ENCODE measurements around the gene NRG3.

The NRG3 gene

DNA sequence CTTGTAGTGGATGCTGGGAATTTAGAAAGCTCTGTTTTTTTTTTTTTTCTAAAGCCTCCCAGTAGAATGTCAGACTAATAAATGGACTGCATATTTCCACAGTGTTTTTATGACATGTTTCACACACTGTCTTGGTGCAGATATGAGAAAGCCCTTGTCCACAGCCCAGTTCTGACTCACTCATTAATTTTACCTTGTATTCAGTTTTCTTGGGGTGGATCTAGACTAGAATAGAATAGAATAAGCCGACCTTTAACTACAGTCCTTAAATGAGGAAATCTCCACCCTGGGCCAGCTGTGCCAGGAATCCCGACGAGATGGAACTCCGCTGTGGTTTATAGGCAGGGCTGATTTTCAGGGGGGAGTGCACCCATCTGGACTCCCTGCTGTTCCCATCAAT is 274.7 kb downstream of the NRG3 start:
- H3K4me3 Mint-ChIP-seq: no peak overlapping the region
- no peaks in the 10 kb centered on the region for H3K36me3 Mint-ChIP-seq (ENCODE audit: low read depth)
- no peak for DNase-seq
- no peaks in the 10 kb centered on the region for H3K27me3 Mint-ChIP-seq
- H3K27ac Mint-ChIP-seq: no peak overlapping the region
- no peaks in the 10 kb centered on the region for H3K4me1 Mint-ChIP-seq (ENCODE audit: low read depth)
- peaks cover 4% of the 10 kb centered on the region for H3K9me3 Mint-ChIP-seq

DNA sequence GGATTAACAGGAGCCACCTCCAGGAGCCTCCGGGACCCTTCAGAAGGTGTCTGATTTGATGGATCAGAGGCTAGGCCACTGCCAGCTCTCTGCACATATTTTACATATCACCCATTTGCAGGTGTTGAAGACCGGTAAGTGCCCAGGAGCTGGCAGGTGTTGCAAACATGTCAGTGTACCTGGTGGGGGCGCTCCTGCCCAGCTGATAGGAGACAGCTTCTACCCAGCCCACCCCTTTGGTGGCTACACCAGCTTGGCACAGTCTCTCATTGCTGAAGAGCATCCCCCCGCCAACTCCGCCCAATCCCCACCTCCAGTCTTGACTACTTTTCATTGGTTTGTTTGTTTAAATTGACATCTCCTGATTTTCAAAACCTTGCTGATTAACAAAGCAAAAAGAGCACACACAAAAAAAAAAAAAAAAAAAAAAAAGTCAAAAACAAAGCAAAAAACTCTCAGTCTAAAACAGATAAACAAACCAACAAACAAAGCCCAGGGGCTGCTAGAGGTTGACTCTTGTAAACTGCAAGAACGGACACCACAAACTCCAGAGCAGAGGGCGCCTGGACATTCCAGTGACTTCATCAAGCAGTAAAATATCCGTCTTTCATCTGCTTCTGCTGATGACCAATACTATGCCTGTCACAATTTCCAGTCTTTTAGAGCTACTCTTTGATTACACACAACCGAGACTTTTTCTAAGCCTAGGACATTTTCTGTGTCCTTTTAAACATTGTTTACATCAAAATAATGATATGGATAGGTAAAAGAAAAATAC is 275.3 kb downstream of the NRG3 start:
- Mint-ChIP-seq H3K27ac (no peak overlapping the region), H3K4me3 (no peak overlapping the region), H3K9me3 (peaks cover 4% of the 10 kb centered on the region), H3K27me3 (no peaks in the 10 kb centered on the region), H3K36me3 (ENCODE audit: low read depth) (no peaks in the 10 kb centered on the region), H3K4me1 (ENCODE audit: low read depth) (no peaks in the 10 kb centered on the region)
- DNase-seq: no peak

DNA sequence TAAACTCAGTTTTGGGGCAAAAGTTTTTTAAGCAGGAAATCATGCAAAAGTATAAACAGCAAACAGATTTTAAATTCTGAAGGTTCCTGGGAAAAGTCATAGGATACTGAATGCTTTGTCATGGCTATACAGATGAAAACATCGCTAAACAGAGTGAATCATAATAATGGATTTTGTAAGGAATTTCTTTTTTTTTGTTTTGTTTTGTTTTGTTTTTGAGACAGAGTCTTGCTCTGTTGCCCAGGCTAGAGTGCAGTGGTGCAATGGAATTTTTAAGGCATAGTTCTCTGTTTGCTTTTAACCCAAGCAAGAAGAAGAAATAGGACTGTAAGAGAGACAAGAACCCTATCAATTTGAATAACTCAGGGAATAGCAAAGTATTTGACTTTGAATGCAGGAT is 285.3 kb downstream of the NRG3 start:
- DNase-seq: no peak
- no peaks in the 10 kb centered on the region for H3K27me3 Mint-ChIP-seq
- H3K4me3 Mint-ChIP-seq: no peak overlapping the region
- no peak overlapping the region for H3K27ac Mint-ChIP-seq
- peaks cover 11% of the 10 kb centered on the region for H3K9me3 Mint-ChIP-seq
- H3K36me3 Mint-ChIP-seq (ENCODE audit: low read depth): no peaks in the 10 kb centered on the region
- no peaks in the 10 kb centered on the region for H3K4me1 Mint-ChIP-seq (ENCODE audit: low read depth)

DNA sequence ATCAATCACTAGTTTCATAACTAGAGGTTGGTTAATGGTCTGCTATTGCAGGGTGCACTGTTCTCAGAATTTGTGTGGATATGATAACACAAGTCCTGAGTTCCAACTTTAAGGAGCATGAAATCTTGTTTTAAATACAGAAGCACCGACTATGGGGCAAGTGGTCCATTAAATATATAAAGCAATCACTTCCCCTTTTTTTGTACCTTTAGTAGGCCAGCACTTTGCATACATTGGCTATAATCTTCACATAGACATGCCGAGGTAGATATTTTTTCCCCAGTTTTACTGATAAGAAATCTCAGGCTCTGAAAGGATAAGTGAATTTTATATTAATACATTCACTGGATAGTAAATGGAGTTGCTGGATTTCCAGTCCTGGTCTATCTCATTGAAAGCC is 286.3 kb downstream of the NRG3 start:
- no peak overlapping the region for H3K27ac Mint-ChIP-seq
- peaks cover 11% of the 10 kb centered on the region for H3K9me3 Mint-ChIP-seq
- no peaks in the 10 kb centered on the region for H3K27me3 Mint-ChIP-seq
- no peak for DNase-seq
- H3K4me3 Mint-ChIP-seq: no peak overlapping the region
- no peaks in the 10 kb centered on the region for H3K4me1 Mint-ChIP-seq (ENCODE audit: low read depth)
- H3K36me3 Mint-ChIP-seq (ENCODE audit: low read depth): no peaks in the 10 kb centered on the region

DNA sequence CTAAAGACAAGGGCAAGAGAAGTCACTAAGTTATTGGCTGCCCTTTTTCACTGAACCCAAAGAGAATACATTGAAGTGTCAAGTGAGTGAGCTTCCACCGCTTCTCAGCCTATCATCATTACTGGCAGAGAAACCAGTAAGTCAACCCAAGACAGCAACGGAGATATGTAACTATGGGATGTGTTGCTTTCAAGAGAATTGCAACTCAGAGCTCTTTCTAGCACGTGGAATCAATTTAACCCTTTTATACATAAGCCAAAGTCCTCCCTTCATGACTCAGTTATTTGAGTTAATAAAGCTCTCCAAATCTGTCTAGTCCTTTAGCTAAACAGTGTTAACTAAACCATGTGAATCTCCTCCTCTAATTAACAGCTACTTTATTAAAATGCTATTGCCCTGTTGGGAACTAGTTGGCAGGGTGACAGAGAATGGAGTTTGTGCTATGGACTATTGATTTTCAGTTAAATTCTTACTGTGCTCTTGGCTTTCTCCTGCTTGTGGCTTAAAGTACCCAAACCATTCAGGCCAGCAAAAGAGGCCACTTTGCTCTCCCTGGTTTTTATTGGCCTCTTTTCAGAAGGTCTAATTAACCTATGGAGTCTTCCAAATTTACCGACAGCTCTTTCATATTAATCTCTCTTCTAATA is 287.7 kb downstream of the NRG3 start:
- Mint-ChIP-seq H3K27me3 (no peaks in the 10 kb centered on the region), H3K36me3 (ENCODE audit: low read depth) (no peaks in the 10 kb centered on the region), H3K4me3 (no peak overlapping the region), H3K4me1 (ENCODE audit: low read depth) (no peaks in the 10 kb centered on the region), H3K9me3 (peaks cover 8% of the 10 kb centered on the region), H3K27ac (no peak overlapping the region)
- DNase-seq: no peak

DNA sequence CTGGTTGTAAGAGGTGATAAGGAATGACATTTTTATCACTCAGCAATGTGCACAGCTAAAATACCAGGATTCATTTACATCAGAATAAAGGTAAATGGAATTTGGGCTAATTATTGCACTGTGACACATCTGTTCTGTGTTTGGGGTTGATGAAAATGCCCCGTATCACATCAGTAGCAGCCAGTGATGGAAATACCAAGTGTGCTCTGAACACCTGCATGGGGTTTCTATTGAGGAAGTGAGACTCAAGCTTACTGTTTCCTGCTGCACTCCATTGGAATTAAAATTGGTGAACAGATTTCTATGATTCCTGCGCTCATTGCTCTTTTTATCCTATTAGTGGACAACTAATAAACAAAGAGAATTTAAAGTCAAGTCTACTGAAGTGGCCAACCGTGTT is 296.9 kb downstream of the NRG3 start:
- Mint-ChIP-seq H3K4me3 (no peak overlapping the region), H3K27me3 (no peaks in the 10 kb centered on the region), H3K36me3 (ENCODE audit: low read depth) (no peaks in the 10 kb centered on the region), H3K27ac (no peak overlapping the region), H3K4me1 (ENCODE audit: low read depth) (no peaks in the 10 kb centered on the region), H3K9me3 (peaks cover 3% of the 10 kb centered on the region)
- no peak for DNase-seq

DNA sequence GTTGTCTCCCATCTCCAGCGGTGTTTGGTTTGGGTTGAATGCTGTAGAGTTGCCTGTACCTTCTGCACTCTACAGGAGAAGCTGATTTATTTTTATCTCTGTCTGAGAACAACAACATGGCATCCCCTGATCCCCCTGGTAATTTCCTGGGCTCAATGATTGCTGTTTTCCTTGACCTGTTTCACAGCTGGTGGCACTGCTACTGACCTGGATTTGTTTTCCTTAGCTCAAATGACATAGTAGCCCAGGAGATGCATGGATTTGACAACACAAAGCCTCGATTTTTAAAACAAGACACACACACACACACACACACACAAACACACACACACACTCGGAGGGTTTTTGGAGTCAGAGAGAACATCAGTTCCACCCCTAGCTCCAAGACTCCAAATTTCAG is 301.6 kb downstream of the NRG3 start:
- H3K9me3 Mint-ChIP-seq: peaks cover 5% of the 10 kb centered on the region
- no peak for DNase-seq
- no peaks in the 10 kb centered on the region for H3K4me1 Mint-ChIP-seq (ENCODE audit: low read depth)
- H3K36me3 Mint-ChIP-seq (ENCODE audit: low read depth): no peaks in the 10 kb centered on the region
- no peak overlapping the region for H3K4me3 Mint-ChIP-seq
- no peak overlapping the region for H3K27ac Mint-ChIP-seq
- H3K27me3 Mint-ChIP-seq: no peaks in the 10 kb centered on the region

DNA sequence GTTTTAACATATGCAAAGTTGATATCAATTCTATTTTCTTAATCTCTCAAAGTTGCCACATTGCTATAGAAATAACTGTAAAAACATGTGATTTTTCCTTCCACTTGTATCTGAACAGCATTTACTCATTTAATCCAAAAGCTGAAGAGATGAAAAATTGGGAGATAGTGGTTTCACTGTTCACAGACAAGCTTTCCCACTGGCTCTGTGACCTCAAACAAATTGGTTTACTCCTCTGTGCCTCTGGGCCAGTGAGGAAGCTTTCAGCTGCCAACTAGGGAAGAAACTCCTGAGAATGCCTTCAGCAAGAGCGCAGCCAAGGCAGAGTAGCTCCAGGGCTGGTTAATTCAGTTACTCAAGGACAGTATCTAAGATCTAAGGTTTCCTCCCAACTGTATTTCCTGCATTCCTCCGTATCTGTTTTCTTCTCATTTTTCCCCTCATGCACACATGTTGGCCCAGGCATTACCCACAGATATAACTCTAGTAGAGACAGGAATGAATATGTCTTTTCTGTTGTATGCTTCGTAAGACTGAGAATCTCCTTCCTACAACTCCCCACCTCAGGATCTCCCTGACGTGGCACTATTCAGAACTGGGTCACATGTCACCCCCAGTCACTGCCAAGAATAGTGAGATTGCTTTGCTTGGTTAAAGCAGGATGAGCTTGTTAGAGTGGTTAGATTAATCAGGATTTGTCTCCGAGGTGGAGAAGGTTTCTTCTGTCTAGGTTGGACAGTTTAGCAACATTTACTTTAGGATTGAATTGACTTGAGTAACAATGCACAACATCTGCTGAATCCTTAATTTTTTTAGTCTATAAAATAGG is 315.7 kb downstream of the NRG3 start:
- H3K27me3 Mint-ChIP-seq: no peaks in the 10 kb centered on the region
- no peak overlapping the region for H3K4me3 Mint-ChIP-seq
- H3K36me3 Mint-ChIP-seq (ENCODE audit: low read depth): no peaks in the 10 kb centered on the region
- no peak for DNase-seq
- H3K27ac Mint-ChIP-seq: no peak overlapping the region
- H3K4me1 Mint-ChIP-seq (ENCODE audit: low read depth): no peaks in the 10 kb centered on the region
- H3K9me3 Mint-ChIP-seq: peaks cover 9% of the 10 kb centered on the region

DNA sequence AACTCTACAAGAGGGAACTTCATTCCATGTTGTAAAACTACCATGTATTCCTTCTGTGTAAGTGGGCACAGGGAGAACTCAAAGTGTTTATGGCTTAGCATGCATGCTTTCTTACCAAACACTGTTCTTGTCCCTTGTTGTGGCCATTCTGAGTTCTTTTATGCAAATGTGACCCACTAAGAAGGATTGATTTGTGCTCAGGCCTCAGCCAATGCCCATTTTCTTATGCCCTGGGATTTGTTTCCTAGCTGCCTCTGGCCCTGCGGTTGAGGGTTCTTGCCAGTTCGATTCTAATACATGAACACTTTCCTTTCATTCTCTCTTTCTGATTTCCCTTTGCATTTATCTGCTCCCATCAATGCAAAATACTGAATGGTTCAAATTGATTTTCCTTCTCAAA is 316.7 kb downstream of the NRG3 start:
- H3K4me3 Mint-ChIP-seq: no peak overlapping the region
- H3K9me3 Mint-ChIP-seq: peaks cover 9% of the 10 kb centered on the region
- no peaks in the 10 kb centered on the region for H3K36me3 Mint-ChIP-seq (ENCODE audit: low read depth)
- H3K4me1 Mint-ChIP-seq (ENCODE audit: low read depth): no peaks in the 10 kb centered on the region
- H3K27ac Mint-ChIP-seq: no peak overlapping the region
- no peaks in the 10 kb centered on the region for H3K27me3 Mint-ChIP-seq
- DNase-seq: no peak

DNA sequence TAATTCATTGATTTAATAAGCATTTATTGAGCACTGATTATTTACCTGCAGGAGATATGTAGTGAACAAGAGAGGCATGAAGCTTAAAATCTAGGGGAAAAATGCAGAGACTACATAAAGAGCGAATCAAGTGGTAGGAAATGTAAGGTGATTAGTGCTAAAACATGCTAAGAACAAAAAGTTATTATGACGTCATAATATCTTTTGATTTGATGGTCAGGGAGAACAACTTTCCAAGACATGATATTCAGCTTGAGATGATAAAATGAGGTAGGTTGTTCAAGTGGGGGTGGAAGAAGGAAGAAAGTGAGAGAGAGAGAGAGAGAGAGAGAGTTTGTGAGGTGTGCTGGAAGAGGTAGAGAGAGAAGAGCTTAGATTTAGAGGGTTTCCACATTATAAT is 317.7 kb downstream of the NRG3 start:
- H3K27ac Mint-ChIP-seq: no peak overlapping the region
- H3K4me1 Mint-ChIP-seq (ENCODE audit: low read depth): no peaks in the 10 kb centered on the region

DNA sequence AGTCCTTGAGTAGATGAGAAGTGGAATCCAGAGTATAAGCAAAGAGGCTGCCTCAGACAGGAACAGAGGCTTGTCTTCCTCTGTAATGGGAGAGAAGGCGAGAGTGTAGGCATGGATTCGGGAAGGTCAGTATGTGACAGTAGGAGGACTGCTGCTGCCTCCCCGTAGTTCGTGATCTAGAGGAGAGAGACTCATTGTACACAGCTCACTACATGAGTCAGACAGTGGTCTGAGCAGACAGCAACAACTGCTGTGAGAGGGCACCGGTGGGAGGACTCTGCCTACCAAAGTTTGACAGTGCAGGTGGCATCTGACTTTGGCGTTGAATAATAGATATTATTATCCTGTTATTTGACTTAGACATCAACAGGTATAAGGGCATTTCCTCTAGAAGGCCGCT is 319.4 kb downstream of the NRG3 start:
- no peaks in the 10 kb centered on the region for H3K36me3 Mint-ChIP-seq (ENCODE audit: low read depth)
- H3K4me1 Mint-ChIP-seq (ENCODE audit: low read depth): no peaks in the 10 kb centered on the region
- no peak overlapping the region for H3K4me3 Mint-ChIP-seq
- H3K27me3 Mint-ChIP-seq: no peaks in the 10 kb centered on the region
- DNase-seq: no peak
- H3K27ac Mint-ChIP-seq: no peak overlapping the region
- peaks cover 7% of the 10 kb centered on the region for H3K9me3 Mint-ChIP-seq

More for the DNA sequence above, 317.7 kb downstream of the NRG3 start:
- H3K36me3 Mint-ChIP-seq (ENCODE audit: low read depth): no peaks in the 10 kb centered on the region
- H3K27me3 Mint-ChIP-seq: no peaks in the 10 kb centered on the region
- H3K9me3 Mint-ChIP-seq: peaks cover 9% of the 10 kb centered on the region
- DNase-seq: no peak
- no peak overlapping the region for H3K4me3 Mint-ChIP-seq

DNA sequence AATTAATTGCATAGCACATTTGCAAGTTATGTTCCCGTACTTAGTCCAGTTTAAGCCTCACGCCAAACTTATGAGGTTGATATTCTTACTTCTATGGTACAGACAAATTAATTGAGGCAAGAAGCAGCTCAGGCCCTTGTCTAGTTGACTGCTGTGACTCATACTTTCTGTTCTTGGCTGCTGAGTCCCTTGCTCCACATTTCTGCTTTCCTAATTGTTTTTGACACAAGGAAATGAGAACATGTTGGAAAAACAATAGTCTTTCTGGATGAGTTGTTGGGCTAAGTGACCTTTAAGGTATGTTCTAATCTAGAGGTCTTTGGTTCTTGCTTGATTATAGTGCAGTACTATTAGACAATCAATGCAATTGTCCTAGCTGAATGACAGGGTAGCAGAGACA is 331.8 kb downstream of the NRG3 start:
- no peaks in the 10 kb centered on the region for H3K27me3 Mint-ChIP-seq
- H3K4me3 Mint-ChIP-seq: no peak overlapping the region
- H3K9me3 Mint-ChIP-seq: peaks cover 10% of the 10 kb centered on the region
- H3K27ac Mint-ChIP-seq: no peak overlapping the region
- no peaks in the 10 kb centered on the region for H3K4me1 Mint-ChIP-seq (ENCODE audit: low read depth)
- DNase-seq: no peak
- H3K36me3 Mint-ChIP-seq (ENCODE audit: low read depth): no peaks in the 10 kb centered on the region

DNA sequence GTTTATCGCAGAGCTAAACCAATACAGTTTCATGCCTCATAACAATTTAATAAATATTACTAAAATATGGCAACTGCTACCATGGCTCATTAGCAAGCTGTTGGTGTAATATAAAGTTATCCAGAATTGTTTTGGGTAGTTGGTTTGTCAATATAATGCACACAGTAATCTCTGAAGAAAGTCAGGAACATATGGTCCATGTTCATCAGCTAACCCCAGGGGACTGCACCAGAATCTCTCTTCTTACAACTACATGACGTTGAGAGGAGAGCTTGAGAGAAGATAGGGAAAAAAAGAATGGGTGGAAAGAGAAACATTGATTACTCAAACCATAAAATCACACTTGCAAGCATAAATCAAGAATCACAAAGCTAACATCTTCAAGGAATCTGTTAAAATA is 333.7 kb downstream of the NRG3 start:
- Mint-ChIP-seq H3K36me3 (ENCODE audit: low read depth) (no peaks in the 10 kb centered on the region), H3K4me1 (ENCODE audit: low read depth) (no peaks in the 10 kb centered on the region), H3K27me3 (no peaks in the 10 kb centered on the region), H3K4me3 (no peak overlapping the region), H3K27ac (no peak overlapping the region), H3K9me3 (peaks cover 7% of the 10 kb centered on the region)
- no peak for DNase-seq

DNA sequence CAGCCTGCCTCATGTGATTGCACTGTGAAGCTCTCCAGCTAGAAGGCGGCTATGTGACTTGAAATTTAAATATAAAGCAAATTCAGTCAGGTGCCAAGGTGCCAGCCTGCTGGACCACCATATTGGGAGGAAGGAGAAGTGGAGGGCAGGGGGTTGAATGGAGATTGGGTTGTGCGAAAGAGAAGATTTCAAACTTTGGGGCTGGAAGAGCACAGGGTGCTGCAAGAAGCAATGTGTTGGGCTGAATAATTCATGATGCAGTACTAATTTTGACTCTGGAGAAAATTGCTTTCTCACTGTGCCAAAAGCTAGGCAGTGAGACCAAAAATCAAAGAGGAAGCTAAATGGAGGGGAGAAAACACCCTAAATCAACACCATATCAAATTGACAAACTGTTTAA is 335.3 kb downstream of the NRG3 start:
- H3K4me3 Mint-ChIP-seq: no peak overlapping the region
- peaks cover 4% of the 10 kb centered on the region for H3K9me3 Mint-ChIP-seq
- no peak overlapping the region for H3K27ac Mint-ChIP-seq

DNA sequence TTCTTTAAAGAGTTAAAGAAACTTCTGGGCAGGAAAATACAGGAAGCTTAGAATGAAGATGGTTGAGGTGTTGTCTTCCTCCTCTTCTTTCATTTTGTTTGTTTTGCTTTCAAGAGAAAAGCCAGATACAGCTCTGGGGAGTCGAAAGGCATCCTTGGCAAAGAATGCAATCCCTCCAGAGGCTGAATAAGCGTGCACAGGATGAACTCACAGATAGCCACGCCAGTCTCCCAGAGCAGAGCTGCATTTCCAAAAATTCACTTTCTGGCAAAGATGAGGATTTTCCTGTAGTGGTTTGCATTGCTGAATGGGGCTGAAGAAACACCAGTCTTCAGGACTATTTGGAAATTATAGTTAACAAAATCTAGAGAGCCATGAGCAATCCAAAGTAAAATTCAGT is 336.4 kb downstream of the NRG3 start:
- Mint-ChIP-seq H3K4me1 (ENCODE audit: low read depth) (no peaks in the 10 kb centered on the region), H3K36me3 (ENCODE audit: low read depth) (no peaks in the 10 kb centered on the region), H3K27me3 (no peaks in the 10 kb centered on the region), H3K27ac (no peak overlapping the region), H3K4me3 (no peak overlapping the region), H3K9me3 (peaks cover 4% of the 10 kb centered on the region)
- no peak for DNase-seq

More for the DNA sequence above, 335.3 kb downstream of the NRG3 start:
- H3K4me1 Mint-ChIP-seq (ENCODE audit: low read depth): no peaks in the 10 kb centered on the region
- H3K36me3 Mint-ChIP-seq (ENCODE audit: low read depth): no peaks in the 10 kb centered on the region
- H3K27me3 Mint-ChIP-seq: no peaks in the 10 kb centered on the region
- no peak for DNase-seq
